Astrocyte (in vitro differentiated cells and primary cell): ENCODE data around the gene ATG13.

Experiments used
- EZH2 ChIP-seq: IDR thresholded peaks from 2 replicates; pipeline ENCODE4 v1.6.1; 2012; ENCODE audit warnings: mild to moderate bottlenecking, low read length, inconsistent platforms; ENCODE audit not compliant: insufficient read depth
- TF ChIP-seq, protein P1 (sequence below): IDR thresholded peaks from 2 replicates; pipeline ENCODE4 v1.5.1; 2011; ENCODE audit warnings: low read depth, mild to moderate bottlenecking, inconsistent platforms, low read length, moderate library complexity; ENCODE audit not compliant: insufficient read depth

DNA sequence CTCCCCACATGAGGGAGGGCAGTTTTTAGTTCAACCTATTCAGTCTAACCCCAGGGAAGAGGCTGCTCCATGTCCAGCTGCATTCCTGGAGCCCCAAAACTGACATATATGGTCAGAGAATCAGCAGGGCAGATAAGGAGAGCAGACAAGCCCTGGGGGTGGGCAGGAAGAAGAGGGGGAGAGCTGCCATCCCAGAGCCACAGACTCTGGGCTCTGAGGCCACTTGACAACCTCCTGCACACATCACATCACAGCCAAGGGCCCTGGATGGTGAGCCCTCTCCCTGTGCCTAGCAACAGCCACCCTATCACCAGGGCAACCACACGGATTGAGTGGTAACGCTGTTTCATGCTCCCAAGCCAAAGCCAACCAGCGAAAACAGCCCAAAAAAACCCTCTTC, 80.0 kb downstream of the ATG13 start:
- TF ChIP-seq, protein P1, sequence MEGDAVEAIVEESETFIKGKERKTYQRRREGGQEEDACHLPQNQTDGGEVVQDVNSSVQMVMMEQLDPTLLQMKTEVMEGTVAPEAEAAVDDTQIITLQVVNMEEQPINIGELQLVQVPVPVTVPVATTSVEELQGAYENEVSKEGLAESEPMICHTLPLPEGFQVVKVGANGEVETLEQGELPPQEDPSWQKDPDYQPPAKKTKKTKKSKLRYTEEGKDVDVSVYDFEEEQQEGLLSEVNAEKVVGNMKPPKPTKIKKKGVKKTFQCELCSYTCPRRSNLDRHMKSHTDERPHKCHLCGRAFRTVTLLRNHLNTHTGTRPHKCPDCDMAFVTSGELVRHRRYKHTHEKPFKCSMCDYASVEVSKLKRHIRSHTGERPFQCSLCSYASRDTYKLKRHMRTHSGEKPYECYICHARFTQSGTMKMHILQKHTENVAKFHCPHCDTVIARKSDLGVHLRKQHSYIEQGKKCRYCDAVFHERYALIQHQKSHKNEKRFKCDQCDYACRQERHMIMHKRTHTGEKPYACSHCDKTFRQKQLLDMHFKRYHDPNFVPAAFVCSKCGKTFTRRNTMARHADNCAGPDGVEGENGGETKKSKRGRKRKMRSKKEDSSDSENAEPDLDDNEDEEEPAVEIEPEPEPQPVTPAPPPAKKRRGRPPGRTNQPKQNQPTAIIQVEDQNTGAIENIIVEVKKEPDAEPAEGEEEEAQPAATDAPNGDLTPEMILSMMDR: no peak
- no peak for TF ChIP-seq EZH2
